H9 (cell line): ENCODE measurements around the gene CDH24. TPM values are rescaled to one million over a fixed set of nuclear protein-coding genes. Genes with fewer than 3 reads are reported as not detected.
A peak's percentile ranks its signal among the peaks of the same experiment; 100 is the strongest.

Experiments
- DNase-seq: peaks from one replicate; pipeline ENCODE4 v3.0.0-alpha.2; 2017
- H2AFZ ChIP-seq: one replicate; pipeline ENCODE4 v1.6.1; 2013; ENCODE audit warnings: mild to moderate bottlenecking, low read length, control low read depth, moderate library complexity
- H2AK5ac ChIP-seq: 2 replicates; pipeline ENCODE4 v1.6.1; 2013; ENCODE audit warnings: low read length, control low read depth, mixed read lengths; ENCODE audit not compliant: insufficient read length
- H2BK120ac ChIP-seq: one replicate; pipeline ENCODE4 v1.6.1; 2013; ENCODE audit warnings: low read depth, mild to moderate bottlenecking, low read length, control low read depth, inconsistent platforms; ENCODE audit not compliant: poor library complexity, severe bottlenecking
- H2BK12ac ChIP-seq: 2 replicates; pipeline ENCODE4 v1.6.1; 2013; ENCODE audit warnings: low read length, control low read depth, mixed read lengths, low read depth; ENCODE audit not compliant: insufficient read length
- H2BK15ac ChIP-seq: 2 replicates; pipeline ENCODE4 v1.6.1; 2013; ENCODE audit warnings: low read depth, low read length, control low read depth
- H2BK20ac ChIP-seq: one replicate; pipeline ENCODE4 v1.6.1; 2013; ENCODE audit warnings: low read depth, mild to moderate bottlenecking, low read length, control low read depth, inconsistent platforms; ENCODE audit not compliant: poor library complexity, severe bottlenecking
- H2BK5ac ChIP-seq: 2 replicates; pipeline ENCODE4 v1.6.1; 2013; ENCODE audit warnings: low read length, control low read depth, mixed read lengths; ENCODE audit not compliant: insufficient read length
- H3K14ac ChIP-seq: 2 replicates; pipeline ENCODE4 v1.6.1; 2013; ENCODE audit warnings: low read length, control low read depth; ENCODE audit not compliant: insufficient read depth
- H3K18ac ChIP-seq: 2 replicates; pipeline ENCODE4 v1.6.1; 2013; ENCODE audit warnings: low read depth, mild to moderate bottlenecking, mixed read lengths, low read length, control low read depth; ENCODE audit not compliant: insufficient read length
- H3K23ac ChIP-seq: 2 replicates; pipeline ENCODE4 v1.6.1; 2013; ENCODE audit warnings: low read length, control low read depth, mixed read lengths, low read depth; ENCODE audit not compliant: insufficient read length
- H3K23me2 ChIP-seq: 2 replicates; pipeline ENCODE4 v1.6.1; 2013; ENCODE audit warnings: low read depth, mild to moderate bottlenecking, mixed read lengths, low read length, control low read depth; ENCODE audit not compliant: insufficient read length, poor library complexity, severe bottlenecking
- H3K27ac ChIP-seq: 2 replicates; pipeline ENCODE4 v1.5.1; 2013; ENCODE audit warnings: low read length, control low read depth, mixed read lengths, low read depth; ENCODE audit not compliant: insufficient read length
- H3K27me3 ChIP-seq: 2 replicates; pipeline ENCODE4 v1.6.1; 2013; ENCODE audit warnings: low read length, control low read depth, inconsistent platforms; ENCODE audit not compliant: insufficient read depth
- H3K4ac ChIP-seq: 2 replicates; pipeline ENCODE4 v1.6.1; 2013; ENCODE audit warnings: low read depth, mild to moderate bottlenecking, control low read depth, inconsistent platforms, low read length, moderate library complexity
- H3K4me1 ChIP-seq: 2 replicates; pipeline ENCODE4 v1.6.1; 2013; ENCODE audit warnings: low read length, control low read depth, inconsistent platforms; ENCODE audit not compliant: insufficient read depth
- H3K4me2 ChIP-seq: 2 replicates; pipeline ENCODE4 v1.6.1; 2013; ENCODE audit warnings: low read length, control low read depth, mixed read lengths; ENCODE audit not compliant: insufficient read length, insufficient read depth
- H3K56ac ChIP-seq: 2 replicates; pipeline ENCODE4 v1.6.1; 2013; ENCODE audit warnings: low read depth, mild to moderate bottlenecking, mixed read lengths, low read length, control low read depth; ENCODE audit not compliant: insufficient read length
- H3K79me1 ChIP-seq: 2 replicates; pipeline ENCODE4 v1.6.1; 2013; ENCODE audit warnings: low read depth, mild to moderate bottlenecking, moderate library complexity, low read length, control low read depth, inconsistent platforms; ENCODE audit not compliant: insufficient read depth, poor library complexity, severe bottlenecking
- H3K79me2 ChIP-seq: 2 replicates; pipeline ENCODE4 v1.6.1; 2013; ENCODE audit warnings: low read length, control low read depth, inconsistent platforms; ENCODE audit not compliant: insufficient read depth
- H3K9ac ChIP-seq: 2 replicates; pipeline ENCODE4 v1.6.1; 2013; ENCODE audit warnings: low read length, control low read depth, mixed read lengths; ENCODE audit not compliant: insufficient read length; ENCODE audit errors: extremely low read depth
- H3K9me3 ChIP-seq: one replicate; pipeline ENCODE4 v1.6.1; 2013; ENCODE audit warnings: low read depth, low read length, inconsistent platforms; ENCODE audit not compliant: control insufficient read depth
- H3T11ph ChIP-seq: one replicate; pipeline ENCODE4 v1.6.1; 2013; ENCODE audit warnings: mild to moderate bottlenecking, low read length, control low read depth, inconsistent platforms
- H4K20me1 ChIP-seq: one replicate; pipeline ENCODE4 v1.6.1; 2013; ENCODE audit not compliant: control insufficient read depth, insufficient read length, insufficient read depth
- H4K5ac ChIP-seq: 2 replicates; pipeline ENCODE4 v1.6.1; 2013; ENCODE audit warnings: low read depth, mild to moderate bottlenecking, mixed read lengths, low read length, control low read depth; ENCODE audit not compliant: insufficient read length
- H4K8ac ChIP-seq: replicated peaks from 2 replicates; pipeline ENCODE4 v1.6.1; 2013; ENCODE audit warnings: low read length, control low read depth, mixed read lengths, low read depth; ENCODE audit not compliant: insufficient read length
- H4K91ac ChIP-seq: 2 replicates; pipeline ENCODE4 v1.6.1; 2013; ENCODE audit warnings: low read depth, mild to moderate bottlenecking, moderate library complexity, mixed read lengths, low read length, control low read depth; ENCODE audit not compliant: insufficient read length
- H3K27ac Mint-ChIP-seq, 3 experiments: 2 replicates in 2 of 3; 3 replicates in 1 of 3; pipeline ENCODE4 v1.8.0; 2020 to 2021; ENCODE audit warnings: mixed read lengths in 3 of 3, mild to moderate bottlenecking in 1 of 3, moderate library complexity in 1 of 3
- H3K27me3 Mint-ChIP-seq: 2 replicates; pipeline ENCODE4 v1.8.0; 2021; ENCODE audit warnings: low read depth, mild to moderate bottlenecking, moderate library complexity, mixed read lengths
- H3K36me3 Mint-ChIP-seq, 3 experiments: 2 replicates in 2 of 3; 3 replicates in 1 of 3; pipeline ENCODE4 v1.8.0; 2020 to 2021; ENCODE audit warnings: low read depth in 3 of 3, mixed read lengths in 3 of 3; ENCODE audit not compliant: insufficient read depth in 1 of 3
- H3K4me1 Mint-ChIP-seq, 2 experiments: 2 replicates each; pipeline ENCODE4 v1.8.0; 2020; ENCODE audit warnings: mixed read lengths in 2 of 2
- H3K4me3 Mint-ChIP-seq, 2 experiments: 2 replicates in 1 of 2; 3 replicates in 1 of 2; pipeline ENCODE4 v1.8.0; 2020 to 2021; ENCODE audit warnings: mild to moderate bottlenecking in 2 of 2, mixed read lengths in 2 of 2, moderate library complexity in 1 of 2
- H3K9me3 Mint-ChIP-seq, 2 experiments: 2 replicates in 1 of 2; 3 replicates in 1 of 2; pipeline ENCODE4 v1.8.0; 2020; ENCODE audit warnings: mild to moderate bottlenecking in 2 of 2, mixed read lengths in 2 of 2, moderate library complexity in 1 of 2
- CTCF ChIP-seq: fragments of 200-600 bp; sonication (generic); conservative IDR thresholded peaks from 3 replicates; pipeline ENCODE4 v1.8.0; 2021; ENCODE audit warnings: antibody characterized with exemption, mild to moderate bottlenecking
- WGBS: extraction: QIAGEN DNeasy Blood & Tissue Kit; methylation state at CpG from one replicate; pipeline ENCODE4 v1.1.7; 2013; ENCODE audit warnings: missing lambda C conversion rate, low lambda C conversion rate, mixed read lengths; ENCODE audit not compliant: insufficient read length; ENCODE audit errors: extremely low coverage; 5-methylcytosine and 5-hydroxymethylcytosine counted together
- total RNA-seq: library from RNA; stranded (reverse); gene quantifications from 2 replicates; pipeline ENCODE4 v1.2.1, GENCODE V29; 2021

CDH24 gene
- total RNA-seq, 1 experiment from 2014 or later = 16.7 TPM

DNA sequence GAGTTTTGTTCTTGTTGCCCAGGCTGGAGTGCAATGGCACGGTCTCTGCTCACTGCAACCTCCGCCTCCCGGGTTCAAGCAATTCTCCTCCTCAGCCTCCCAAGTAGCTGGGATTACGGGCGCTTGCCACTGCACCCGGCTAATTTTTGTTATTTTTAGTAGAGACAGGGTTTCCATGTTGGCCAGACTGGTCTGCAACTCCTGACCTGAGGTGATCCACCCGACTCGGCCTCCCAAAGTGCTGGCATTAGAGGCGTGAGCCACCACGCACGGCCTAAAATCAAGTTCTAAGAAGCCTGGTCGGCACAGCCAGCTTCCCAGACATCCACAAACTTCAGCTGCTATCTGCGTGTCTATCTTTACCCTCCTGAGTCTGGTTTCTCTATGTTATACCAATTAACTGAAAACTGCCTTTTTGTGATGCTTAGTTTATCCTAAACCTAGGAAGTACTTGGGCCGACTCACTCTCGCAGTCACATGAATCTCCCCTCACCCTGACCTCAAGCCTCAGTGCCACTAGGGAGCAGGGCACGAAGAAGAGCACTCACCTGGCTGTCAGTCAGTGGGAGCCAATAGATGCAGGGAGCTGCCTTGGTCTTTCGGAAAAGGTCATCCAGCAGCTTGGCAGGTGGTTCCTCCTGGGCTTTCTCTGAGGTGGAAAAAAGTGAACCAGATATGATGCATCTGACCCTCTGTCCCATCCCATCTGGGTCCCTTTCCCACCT is 3.4 kb upstream of the CDH24 start:
- H2AFZ ChIP-seq = no peak overlapping the region
- H3K27ac Mint-ChIP-seq = peak overlapping the region in 2 of 3 experiments; percentile 57 to 92; a peak in 3 of 7 replicates
- no peak overlapping the region for H3K18ac ChIP-seq
- no peak overlapping the region for H3K27ac ChIP-seq
- no peak overlapping the region for H3K4me3 Mint-ChIP-seq
- H2BK5ac ChIP-seq = no peak overlapping the region
- no peaks in the 10 kb centered on the region for H4K20me1 ChIP-seq
- H4K91ac ChIP-seq = no peak overlapping the region
- H2BK15ac ChIP-seq = no peak overlapping the region
- H2BK20ac ChIP-seq = no peak overlapping the region
- peaks cover 11 to 17% of the 10 kb centered on the region in 2 experiments for H3K4me1 Mint-ChIP-seq
- H3K79me1 ChIP-seq = no peaks in the 10 kb centered on the region
- no CpG with 5 or more reads among the region's 17 CpGs for WGBS
- H3K9me3 ChIP-seq = no peaks in the 10 kb centered on the region
- TF ChIP-seq CTCF = no peak
- no peak overlapping the region for H2BK120ac ChIP-seq
- no peak for DNase-seq
- no peak overlapping the region for H2AK5ac ChIP-seq
- H3T11ph ChIP-seq = no peak overlapping the region
- no peak overlapping the region for H3K4me2 ChIP-seq
- peaks cover 15% of the 10 kb centered on the region for H3K23me2 ChIP-seq
- no peaks in the 10 kb centered on the region for H3K27me3 ChIP-seq
- H3K14ac ChIP-seq = no peak overlapping the region
- H2BK12ac ChIP-seq = no peak overlapping the region
- no peak overlapping the region for H3K56ac ChIP-seq
- H4K8ac ChIP-seq = no peak overlapping the region
- no peak overlapping the region for H3K9ac ChIP-seq
- H3K79me2 ChIP-seq = no peaks in the 10 kb centered on the region
- H3K27me3 Mint-ChIP-seq = peaks cover 9% of the 10 kb centered on the region
- H4K5ac ChIP-seq = no peak overlapping the region
- no peaks in the 10 kb centered on the region for H3K9me3 Mint-ChIP-seq
- H3K4ac ChIP-seq = no peak overlapping the region
- no peak overlapping the region for H3K23ac ChIP-seq
- H3K36me3 Mint-ChIP-seq = peaks cover 40 to 75% (median 62%) of the 10 kb centered on the region in 3 experiments
- no peaks in the 10 kb centered on the region; the same call in 1 of the 2 replicates for H3K4me1 ChIP-seq
